ENCODE data around the gene UBE2E1. TPM values are rescaled to one million over a fixed set of nuclear protein-coding genes. Genes with fewer than 3 reads are reported as not detected.

The UBE2E1 gene
- total RNA-seq, 2 experiments from 2014 or later, result 55.6 to 58.5 TPM

DNA sequence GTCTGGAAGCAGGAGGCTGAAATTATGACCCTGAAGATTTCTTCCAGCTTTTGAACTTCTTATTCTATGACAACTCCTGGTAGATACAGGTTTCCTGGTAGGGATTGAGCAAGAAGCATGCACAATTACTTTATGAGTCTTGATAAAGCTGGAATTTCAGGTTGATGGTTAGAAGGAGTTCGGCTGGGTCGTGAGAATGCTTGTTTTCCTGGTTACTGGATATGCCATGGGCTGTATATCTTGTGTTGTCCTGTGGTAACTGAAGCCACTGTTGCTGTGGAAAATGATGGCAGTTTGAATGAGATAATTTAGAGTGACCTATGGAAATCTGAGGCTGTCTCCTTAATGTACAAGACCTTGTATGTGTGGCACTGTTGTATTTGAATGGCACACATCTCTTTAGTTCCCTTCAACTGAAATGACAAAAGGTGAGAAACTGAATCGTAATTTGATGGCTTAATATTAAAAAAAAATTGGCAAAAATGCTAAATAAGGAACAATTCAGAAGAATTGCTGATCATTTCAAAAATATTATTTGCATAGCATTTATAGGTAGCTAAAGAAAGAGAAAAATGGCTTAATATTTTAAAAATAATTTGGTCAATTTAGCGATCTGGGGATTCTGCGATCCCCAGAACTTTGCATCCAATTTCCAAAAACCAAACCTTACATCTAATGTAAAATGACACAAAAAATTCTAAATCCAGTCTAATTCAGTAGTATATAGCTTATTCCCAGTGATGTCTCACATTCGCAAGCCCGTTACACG is 1.1 kb upstream of the UBE2E1 start:
- Mint-ChIP-seq H3K27me3 (peaks cover 41% of the 10 kb centered on the region), H3K4me1 (peaks cover 31% of the 10 kb centered on the region), H3K4me3 (no peak overlapping the region), H3K9me3 (ENCODE audit: low read depth) (no peaks in the 10 kb centered on the region), H3K27ac (no peak overlapping the region), H3K36me3 (peaks cover 22% of the 10 kb centered on the region)
- ATAC-seq (no peak), DNase-seq (no peak)
- CTCF ChIA-PET, result no interaction called here

DNA sequence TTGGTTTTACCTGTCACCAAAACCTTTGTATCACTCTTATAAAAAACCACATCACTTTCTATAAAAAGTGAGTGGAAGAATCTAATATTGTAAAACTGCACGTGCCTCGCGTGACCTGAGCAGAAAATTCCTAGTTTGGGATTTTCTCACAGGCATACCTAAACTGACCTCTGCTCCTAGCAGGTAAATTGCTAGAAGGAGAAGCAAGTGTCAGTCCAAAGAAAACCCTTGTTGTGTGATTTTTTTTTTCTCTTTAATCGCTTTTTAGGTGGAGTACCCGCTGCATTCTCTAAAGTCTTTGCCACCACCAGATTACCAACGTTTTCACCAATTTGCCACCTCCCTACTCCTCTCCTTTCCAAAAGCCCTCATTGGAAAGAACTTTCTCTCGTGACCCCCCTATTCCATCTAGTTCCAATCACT is 534 bp upstream of the UBE2E1 start:
- Mint-ChIP-seq H3K9me3 (ENCODE audit: low read depth) (no peaks in the 10 kb centered on the region), H3K4me1 (peaks cover 37% of the 10 kb centered on the region), H3K4me3 (peak overlapping the region; percentile 83), H3K27me3 (peaks cover 38% of the 10 kb centered on the region), H3K36me3 (peaks cover 22% of the 10 kb centered on the region), H3K27ac (no peak overlapping the region)
- DNase-seq, result no peak
- no peak for ATAC-seq
- CTCF ChIA-PET, result no interaction called here

DNA sequence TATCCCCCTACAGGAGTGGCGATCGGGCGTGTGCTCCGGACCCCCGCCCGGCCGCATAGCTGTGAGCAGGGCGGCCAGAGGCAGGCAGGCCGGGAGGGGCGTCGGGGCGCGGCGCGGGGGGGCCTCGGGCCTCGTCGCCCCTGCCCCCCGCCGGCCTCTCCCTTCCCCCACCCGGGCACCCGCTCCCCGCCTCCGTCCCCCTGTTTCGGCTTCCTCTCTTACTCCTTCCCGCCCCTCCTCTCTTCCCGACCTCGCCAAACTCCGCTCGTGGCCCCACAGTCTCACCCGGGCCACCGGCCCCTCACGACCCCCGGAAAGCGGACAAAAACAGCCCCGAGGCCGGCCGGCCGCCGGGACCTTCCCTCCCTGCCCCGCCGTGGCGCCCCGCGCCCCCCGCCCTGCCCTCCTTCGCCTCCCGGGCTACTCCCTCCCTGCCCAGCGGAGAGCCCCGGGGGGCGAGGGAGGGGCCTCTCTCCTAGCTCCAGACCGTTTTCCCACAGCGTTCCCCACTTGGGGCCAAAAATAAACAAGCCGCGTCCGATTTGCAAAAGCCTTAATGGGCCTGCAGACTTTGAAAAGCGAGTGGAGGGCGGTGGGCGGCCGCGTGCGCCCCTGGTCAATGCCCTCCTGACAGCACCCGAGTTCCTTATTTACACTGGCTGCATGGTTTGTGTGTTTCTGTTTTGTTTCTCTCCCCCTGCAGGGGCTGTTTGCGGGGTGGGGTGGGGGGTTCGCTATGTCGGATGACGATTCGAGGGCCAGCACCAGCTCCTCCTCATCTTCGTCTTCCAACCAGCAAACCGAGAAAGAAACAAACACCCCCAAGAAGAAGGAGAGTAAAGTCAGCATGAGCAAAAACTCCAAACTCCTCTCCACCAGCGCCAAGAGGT is 1.0 kb downstream of the UBE2E1 start:
- Mint-ChIP-seq H3K36me3 (peaks cover 25% of the 10 kb centered on the region), H3K9me3 (ENCODE audit: low read depth) (no peaks in the 10 kb centered on the region), H3K27me3 (peaks cover 29% of the 10 kb centered on the region), H3K4me3 (peak overlapping the region; percentile 77), H3K27ac (peak overlapping the region; percentile 74), H3K4me1 (peaks cover 44% of the 10 kb centered on the region)
- DNase-seq (peak; percentile 42), ATAC-seq (peak; percentile 9)
- CTCF ChIA-PET, result interaction anchor here (0.8 kb wide), 1 partner anchor 114 kb away, joined by 3 read pairs; no protein-coding TSS in a partner anchor

DNA sequence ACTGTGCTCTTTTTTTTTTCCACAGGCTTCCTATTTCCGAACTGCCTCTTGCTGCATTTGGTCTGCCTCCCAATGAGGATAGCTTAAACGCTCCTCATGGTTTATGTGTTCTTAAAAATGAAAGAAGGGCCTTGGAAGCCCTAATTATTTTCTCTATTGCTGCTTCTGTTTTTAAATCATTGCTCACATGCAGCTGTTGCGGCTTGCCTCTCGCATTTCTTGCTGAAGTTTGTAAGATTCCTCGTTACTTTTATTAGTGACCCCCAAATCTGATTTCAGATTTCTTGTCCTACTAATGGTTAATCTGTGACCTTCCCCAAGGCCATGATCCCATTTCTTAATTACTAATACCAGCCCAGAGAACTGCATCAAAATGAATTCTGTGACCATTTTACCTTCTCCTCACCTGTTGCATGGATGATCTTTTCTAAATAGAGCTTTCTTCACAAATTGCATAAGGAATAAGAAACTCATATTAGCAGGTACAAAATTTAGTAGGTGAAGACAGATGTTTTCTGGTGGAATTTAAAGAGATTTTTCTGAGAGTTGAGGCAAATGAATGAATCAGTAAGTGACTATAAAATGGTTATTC is 1.8 kb downstream of the UBE2E1 start:
- CTCF ChIA-PET, result interaction anchor here (0.8 kb wide), 1 partner anchor 114 kb away, joined by 3 read pairs; no protein-coding TSS in a partner anchor
- ATAC-seq (no peak), DNase-seq (no peak)
- Mint-ChIP-seq H3K27ac (peak overlapping the region; percentile 74), H3K4me1 (peaks cover 52% of the 10 kb centered on the region), H3K4me3 (peak overlapping the region; percentile 77), H3K36me3 (peaks cover 32% of the 10 kb centered on the region), H3K27me3 (peaks cover 26% of the 10 kb centered on the region), H3K9me3 (ENCODE audit: low read depth) (no peaks in the 10 kb centered on the region)

DNA sequence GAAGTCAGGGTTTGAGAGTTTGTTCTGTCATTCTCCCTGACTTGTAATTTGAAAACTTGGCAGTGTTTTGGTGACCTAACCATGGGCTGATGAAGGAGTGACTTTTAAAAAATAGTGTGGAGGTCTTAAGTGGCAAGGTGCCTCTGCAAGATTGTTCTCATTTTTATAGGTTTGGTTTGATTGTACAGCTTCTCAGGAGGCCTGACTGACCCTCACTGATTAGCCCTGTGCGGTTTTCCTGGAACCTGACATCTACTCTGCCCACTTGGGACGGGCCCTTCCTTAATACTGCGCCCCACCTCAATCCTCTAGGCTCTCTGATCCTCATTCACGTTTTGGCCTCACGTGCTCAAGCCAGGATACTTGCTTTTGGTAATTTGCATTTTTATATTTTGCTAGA is 2.8 kb downstream of the UBE2E1 start:
- peaks cover 37% of the 10 kb centered on the region for H3K36me3 Mint-ChIP-seq
- DNase-seq (no peak), ATAC-seq (no peak)
- no peak overlapping the region for H3K27ac Mint-ChIP-seq
- H3K4me1 Mint-ChIP-seq, result peaks cover 56% of the 10 kb centered on the region
- CTCF ChIA-PET, result no interaction called here
- H3K27me3 Mint-ChIP-seq, result peaks cover 17% of the 10 kb centered on the region
- no peaks in the 10 kb centered on the region for H3K9me3 Mint-ChIP-seq (ENCODE audit: low read depth)
- H3K4me3 Mint-ChIP-seq, result peak overlapping the region; percentile 2

DNA sequence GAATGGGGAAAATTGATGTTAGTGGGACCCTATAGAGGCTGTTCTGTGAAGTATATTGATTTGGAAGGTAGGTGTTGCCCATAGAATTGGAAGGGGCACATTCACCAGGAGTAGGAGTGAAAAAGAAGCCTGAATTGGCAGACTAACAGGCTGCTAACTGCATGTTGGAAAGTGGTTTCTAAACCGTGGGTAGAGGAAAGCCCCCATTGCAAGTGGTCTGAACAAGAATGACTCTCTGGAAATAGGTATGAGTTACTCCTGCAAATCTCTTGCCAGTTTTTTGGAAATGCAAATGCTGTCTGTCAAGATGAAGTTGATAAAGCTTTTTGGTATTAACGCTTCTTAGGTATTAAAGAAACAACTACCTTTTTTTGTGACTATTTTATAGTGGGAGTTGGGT is 3.5 kb downstream of the UBE2E1 start:
- no peak for ATAC-seq
- Mint-ChIP-seq H3K4me1 (peaks cover 59% of the 10 kb centered on the region), H3K4me3 (peak overlapping the region; percentile 89), H3K36me3 (peaks cover 37% of the 10 kb centered on the region), H3K27ac (peak overlapping the region; percentile 37), H3K9me3 (ENCODE audit: low read depth) (no peaks in the 10 kb centered on the region), H3K27me3 (peaks cover 15% of the 10 kb centered on the region)
- CTCF ChIA-PET, result no interaction called here
- DNase-seq, result no peak

DNA sequence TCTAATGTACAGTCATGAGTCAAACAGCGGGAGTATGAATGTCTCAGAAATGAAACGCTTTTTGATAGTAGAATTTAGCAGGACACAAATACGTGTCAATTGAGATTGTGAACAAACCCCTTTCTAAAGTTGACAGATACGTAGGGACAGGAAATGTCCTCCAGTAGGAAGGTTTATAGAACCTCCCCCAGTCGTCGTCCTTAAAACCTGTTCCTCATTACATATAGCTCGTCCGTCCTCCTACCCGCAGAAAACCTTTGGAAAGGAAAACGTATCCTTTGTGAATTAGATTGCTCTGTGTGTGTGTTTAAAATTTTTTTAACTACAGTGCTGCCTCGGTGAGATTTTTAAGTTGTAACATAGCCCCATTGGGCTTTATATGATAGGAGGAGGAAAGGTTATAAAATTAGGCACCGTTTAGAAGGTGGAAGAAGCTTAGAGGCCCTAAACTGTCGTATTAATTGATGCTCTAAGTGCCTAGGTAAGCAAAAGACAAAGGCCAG is 4.1 kb downstream of the UBE2E1 start:
- no peaks in the 10 kb centered on the region for H3K9me3 Mint-ChIP-seq (ENCODE audit: low read depth)
- peaks cover 37% of the 10 kb centered on the region for H3K36me3 Mint-ChIP-seq
- peaks cover 10% of the 10 kb centered on the region for H3K27me3 Mint-ChIP-seq
- CTCF ChIA-PET, result no interaction called here
- peak overlapping the region; percentile 96 for H3K27ac Mint-ChIP-seq
- peak overlapping the region; percentile 89 for H3K4me3 Mint-ChIP-seq
- no peak for ATAC-seq
- H3K4me1 Mint-ChIP-seq, result peaks cover 61% of the 10 kb centered on the region
- DNase-seq, result no peak

DNA sequence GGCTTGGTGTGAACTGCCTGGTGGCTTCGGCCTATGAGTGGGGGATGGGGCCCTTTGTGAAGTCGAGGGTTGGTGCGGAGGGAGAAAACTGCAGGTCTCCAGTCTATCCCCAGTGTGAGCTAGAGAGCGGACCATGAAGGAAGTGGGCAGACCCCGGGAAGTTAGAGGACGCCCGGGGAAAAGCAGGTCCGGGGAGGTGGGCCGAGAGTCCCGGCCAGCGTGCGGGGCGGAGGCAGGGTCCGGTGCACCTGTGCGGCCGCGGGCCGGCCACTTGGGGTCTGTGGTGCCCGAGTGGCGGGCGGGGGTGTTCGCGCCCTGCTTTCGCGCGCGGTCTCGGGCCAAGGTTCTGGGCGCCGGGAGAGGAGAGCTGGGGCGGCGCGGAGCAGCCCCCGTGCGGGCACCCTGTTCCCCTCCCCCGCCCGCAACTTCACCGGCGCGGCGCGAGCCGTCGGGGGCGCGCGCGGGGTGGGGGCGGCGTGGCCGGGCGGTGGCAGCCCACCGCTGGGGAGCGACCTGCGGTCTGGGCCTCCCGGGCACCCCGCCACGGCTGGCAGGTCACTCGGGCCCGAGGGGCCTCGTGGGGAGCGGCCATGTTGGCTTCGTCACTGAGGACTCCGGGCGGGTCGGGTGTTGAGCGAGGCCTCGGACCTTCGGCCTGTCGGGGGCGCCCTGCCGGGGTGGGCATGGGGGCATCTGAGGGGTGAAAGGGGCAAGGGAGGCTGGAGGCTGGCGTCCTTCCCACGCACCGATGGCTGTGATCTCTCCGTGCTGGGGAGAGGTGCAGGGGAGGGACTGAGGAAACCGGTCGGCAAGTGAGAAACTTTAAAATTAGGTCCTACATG is 4.8 kb downstream of the UBE2E1 start:
- Mint-ChIP-seq H3K36me3 (peaks cover 40% of the 10 kb centered on the region), H3K27me3 (peaks cover 4% of the 10 kb centered on the region), H3K4me3 (peak overlapping the region; percentile 89), H3K9me3 (ENCODE audit: low read depth) (no peaks in the 10 kb centered on the region), H3K4me1 (peaks cover 63% of the 10 kb centered on the region), H3K27ac (peak overlapping the region; percentile 96)
- ATAC-seq (peak; percentile 52), DNase-seq (peak; percentile 66)
- CTCF ChIA-PET, result no interaction called here

DNA sequence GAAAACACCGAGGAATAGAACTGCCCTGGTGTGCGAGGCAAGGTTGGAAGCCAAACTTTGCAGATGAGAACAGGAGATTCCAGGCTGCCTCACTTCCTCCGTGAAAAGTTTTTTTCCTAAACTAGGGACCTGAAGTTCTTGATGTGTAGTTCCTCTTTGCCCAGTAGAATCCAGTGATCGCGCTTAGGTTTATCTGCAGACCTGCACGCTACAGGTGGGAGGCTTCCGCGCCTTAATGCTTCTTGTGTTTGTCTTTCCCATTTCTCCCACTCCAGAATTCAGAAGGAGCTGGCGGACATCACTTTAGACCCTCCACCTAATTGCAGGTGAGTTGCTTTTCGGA is 5.4 kb downstream of the UBE2E1 start:
- Mint-ChIP-seq H3K4me1 (peaks cover 68% of the 10 kb centered on the region), H3K27ac (peak overlapping the region; percentile 93), H3K36me3 (peaks cover 39% of the 10 kb centered on the region), H3K4me3 (peak overlapping the region; percentile 89), H3K9me3 (ENCODE audit: low read depth) (no peaks in the 10 kb centered on the region), H3K27me3 (peaks cover 4% of the 10 kb centered on the region)
- DNase-seq (no peak), ATAC-seq (peak; percentile 2)
- CTCF ChIA-PET, result no interaction called here

DNA sequence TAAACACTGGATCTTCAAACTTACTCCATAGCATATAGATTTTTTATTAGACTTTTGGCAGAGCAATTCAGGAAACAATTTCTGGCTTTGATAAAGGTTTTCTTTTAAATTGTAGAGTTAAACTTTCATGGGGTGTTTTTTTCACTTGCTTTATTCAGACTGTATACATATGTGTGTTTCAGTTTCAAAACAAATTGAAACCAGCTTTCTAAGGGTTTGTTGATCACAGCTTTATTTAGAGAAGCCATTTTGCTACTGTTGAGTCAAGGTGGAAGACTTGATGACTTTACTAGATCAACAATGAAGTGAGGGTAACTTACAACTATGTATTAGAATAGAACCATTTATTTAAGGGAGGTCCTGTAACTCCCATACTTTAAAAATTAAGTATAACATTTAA is 6.2 kb downstream of the UBE2E1 start:
- H3K27me3 Mint-ChIP-seq, result peaks cover 4% of the 10 kb centered on the region
- no peaks in the 10 kb centered on the region for H3K9me3 Mint-ChIP-seq (ENCODE audit: low read depth)
- peak overlapping the region; percentile 93 for H3K27ac Mint-ChIP-seq
- H3K4me3 Mint-ChIP-seq, result peak overlapping the region; percentile 89
- ATAC-seq (peak; percentile 50), DNase-seq (no peak)
- CTCF ChIA-PET, result no interaction called here
- H3K36me3 Mint-ChIP-seq, result peaks cover 40% of the 10 kb centered on the region
- H3K4me1 Mint-ChIP-seq, result peaks cover 67% of the 10 kb centered on the region

DNA sequence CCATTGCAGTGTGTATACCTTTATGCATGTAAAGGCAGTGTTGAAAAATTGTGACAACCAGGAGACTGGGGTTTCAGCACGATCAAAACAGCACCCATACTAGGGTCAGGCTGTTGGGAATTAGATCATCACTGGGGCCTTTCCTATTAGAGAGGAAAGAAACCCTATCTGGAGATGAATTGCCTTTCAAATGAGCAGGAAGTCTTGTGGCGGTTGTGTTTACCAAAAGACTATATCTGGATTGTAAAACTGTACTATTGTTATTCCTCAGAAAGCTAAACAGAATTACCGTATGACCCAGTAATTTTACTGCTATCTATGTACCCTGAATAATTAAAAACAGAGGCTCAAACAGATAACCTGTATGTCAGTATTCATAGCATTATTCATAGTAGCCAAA is 10.1 kb downstream of the UBE2E1 start:
- CTCF ChIA-PET, result no interaction called here
- Mint-ChIP-seq H3K27me3 (no peaks in the 10 kb centered on the region), H3K4me1 (peaks cover 35% of the 10 kb centered on the region), H3K27ac (no peak overlapping the region), H3K4me3 (no peak overlapping the region), H3K36me3 (peaks cover 31% of the 10 kb centered on the region), H3K9me3 (ENCODE audit: low read depth) (no peaks in the 10 kb centered on the region)
- ATAC-seq (no peak), DNase-seq (no peak)

DNA sequence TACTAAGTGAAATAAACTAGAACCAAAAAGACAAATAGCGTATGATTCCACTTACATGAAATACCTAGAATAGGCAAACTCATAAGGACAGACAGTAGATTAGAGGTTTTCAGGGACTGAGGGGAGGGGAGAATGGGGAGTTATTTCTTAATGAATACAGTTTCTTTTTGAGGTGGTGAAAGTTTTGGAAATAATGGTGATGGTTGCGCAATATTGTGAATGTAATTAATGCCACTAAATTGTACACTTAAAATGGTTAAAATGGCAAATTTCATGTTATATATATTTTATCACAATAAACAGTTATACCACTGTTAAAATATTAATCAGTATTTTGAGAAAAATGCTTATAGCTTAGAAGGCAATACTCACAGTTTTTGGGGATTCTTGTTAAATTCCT is 11.0 kb downstream of the UBE2E1 start:
- H3K36me3 Mint-ChIP-seq, result peaks cover 28% of the 10 kb centered on the region
- no peaks in the 10 kb centered on the region for H3K9me3 Mint-ChIP-seq (ENCODE audit: low read depth)
- H3K27me3 Mint-ChIP-seq, result no peaks in the 10 kb centered on the region
- H3K27ac Mint-ChIP-seq, result no peak overlapping the region
- ATAC-seq, result no peak
- DNase-seq, result no peak
- no peak overlapping the region for H3K4me3 Mint-ChIP-seq
- CTCF ChIA-PET, result no interaction called here
- peaks cover 31% of the 10 kb centered on the region for H3K4me1 Mint-ChIP-seq
